SH-SY5Y (cell line): ENCODE measurements around the gene TXNDC2.

Experiments used
- GATA2 ChIP-seq: IDR thresholded peaks from 2 replicates; pipeline ENCODE4 v1.6.1; 2011; ENCODE audit warnings: mild to moderate bottlenecking, low read depth, low read length
- GATA3 ChIP-seq: IDR thresholded peaks from 2 replicates; pipeline ENCODE4 v1.6.1; 2011; ENCODE audit warnings: low read depth, mild to moderate bottlenecking, low read length, moderate library complexity

- no peak for TF ChIP-seq GATA3
- no peak for TF ChIP-seq GATA2
These were observed 30.1 kb upstream of the TXNDC2 start for GRCh38 chr18:9855681-9856080.
